H1 (cell line): Measurements from ENCODE around the gene EN2. TPM values are rescaled to one million over a fixed set of nuclear protein-coding genes. Genes with fewer than 3 reads are reported as not detected.

Experiments used
- BRCA1 ChIP-seq: IDR thresholded peaks from 2 replicates; pipeline ENCODE4 v1.6.1; 2012; ENCODE audit warnings: low read depth, low read length, improper control_type of control experiment
- EZH2 ChIP-seq: fragments of 200-600 bp; sonication (generic); IDR thresholded peaks from 2 replicates; pipeline ENCODE4 v1.7.1; 2012; ENCODE audit warnings: low read depth, mild to moderate bottlenecking, moderate library complexity, low read length, inconsistent platforms; ENCODE audit not compliant: severe bottlenecking
- JUN ChIP-seq: IDR thresholded peaks from 2 replicates; pipeline ENCODE4 v1.6.1; 2011; ENCODE audit warnings: low read depth, mild to moderate bottlenecking, improper control_type of control experiment, low read length
- POU5F1 ChIP-seq: IDR thresholded peaks from 2 replicates; pipeline ENCODE4 v1.6.1; 2011; ENCODE audit warnings: low read depth, mild to moderate bottlenecking, low read length, moderate library complexity
- RBBP5 ChIP-seq: IDR thresholded peaks from 2 replicates; pipeline ENCODE4 v1.7.1; 2012; ENCODE audit warnings: low read depth, mild to moderate bottlenecking, inconsistent platforms, low read length, moderate library complexity, borderline replicate concordance
- TCF12 ChIP-seq: IDR thresholded peaks from 2 replicates; pipeline ENCODE4 v1.6.1; 2011; ENCODE audit warnings: low read depth, mild to moderate bottlenecking, low read length
- polyA plus RNA-seq, 7 experiments: library from polyadenylated mRNA; depleted of rRNA in 3 of 7; stranded (reverse) in 5 of 7; unstranded in 2 of 7; fragments of >200 nt in 5 of 7; fragments of 200-250 nt in 2 of 7; gene quantifications; 1 replicate in 5 of 7; 2 replicates in 1 of 7; 4 replicates in 1 of 7; pipeline versions ENCODE4 v1.2.1 to v1.2.3, GENCODE V29; 2011 to 2013; ENCODE audit warnings: missing spikeins in 2 of 7, mixed read lengths in 2 of 7
- total RNA-seq: library from RNA; stranded (reverse); fragmentation: NEBNext Ultra II Directional; extraction: Animal tissue kit (Norgen Biotek cat#: 25700); gene quantifications from 2 replicates; pipeline ENCODE4 v1.2.1, GENCODE V29; 2021

The EN2 gene
- total and polyA plus RNA-seq, 2 of the 8 experiments (the other 6 are each of a cell fraction or from before 2014, with no cell fraction given), result not detected

DNA sequence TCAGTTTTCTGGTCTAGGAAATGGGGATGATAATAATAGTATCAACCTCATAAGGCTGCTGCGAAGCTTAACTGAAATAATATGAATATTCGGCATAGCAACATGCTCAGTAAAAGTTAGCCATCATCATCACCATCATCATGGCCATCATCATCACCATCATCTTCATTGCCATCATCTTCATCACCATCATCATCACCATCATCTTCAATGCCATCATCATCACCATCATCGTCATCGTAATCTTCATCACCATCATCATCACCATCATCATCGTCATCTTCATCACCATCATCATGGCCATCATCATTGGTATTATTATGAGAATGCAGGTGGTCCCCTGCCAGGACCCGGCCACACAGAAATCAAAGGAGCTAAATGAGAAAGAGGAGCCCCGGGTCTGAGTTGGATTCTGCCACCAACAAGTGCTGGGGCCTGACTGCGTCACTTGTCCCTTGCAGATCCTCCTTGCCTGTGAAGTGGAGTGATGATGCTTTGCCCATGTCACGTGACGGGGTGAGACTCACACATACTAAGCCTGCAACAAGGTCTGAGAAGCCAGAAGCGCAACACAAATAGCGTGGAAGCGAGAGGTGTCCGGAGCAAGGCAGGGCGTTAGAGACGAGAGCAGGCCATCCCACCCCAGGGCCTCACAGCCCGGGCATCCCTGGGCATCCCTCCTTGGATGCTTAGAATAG is 46.1 kb upstream of the EN2 start (continued):
- no peak for TF ChIP-seq EZH2
- TF ChIP-seq POU5F1, result no peak
- TF ChIP-seq BRCA1, result no peak
- TF ChIP-seq JUN, result no peak
- no peak for TF ChIP-seq RBBP5
- TF ChIP-seq TCF12, result no peak
